NCI-H526 (cell line): ENCODE results near the gene PKLR.
"Not testable (repeated sequence)": the region's sequence is repeated elsewhere in the genome, so short reads cannot be mapped to it uniquely, and the experiment has no call there.

Experiments
- DNase-seq, 2 experiments: peaks; one replicate each; lab custom pipeline; 2025; lab: John Stamatoyannopoulos, UW

Gene PKLR

GRCh38 chr1:155301342-155301841, at the start of gene PKLR:
PKLR (minus strand) TSS chr1:155301438; CDS start chr1:155301395, 43 bp downstream.
- DNase-seq, result no peak

- DNase-seq, result no peak
Measured at GRCh38 chr1:155342842-155343241, 41.6 kb upstream of the PKLR start.

- DNase-seq, result no peak
Measured at GRCh38 chr1:155339515-155340097, 38.4 kb upstream of the PKLR start.

GRCh38 chr1:155334962-155335361, 33.7 kb upstream of the PKLR start:
- DNase-seq, result no peak

GRCh38 chr1:155329980-155330598, 28.9 kb upstream of the PKLR start:
- no peak for DNase-seq

- not testable (repeated sequence) for DNase-seq
Measured at GRCh38 chr1:155328856-155329255, 27.6 kb upstream of the PKLR start.

GRCh38 chr1:155327981-155328380, 26.7 kb upstream of the PKLR start:
- DNase-seq, result no peak

GRCh38 chr1:155326631-155327037, 25.4 kb upstream of the PKLR start:
- no peak for DNase-seq

GRCh38 chr1:155326020-155326526, 24.8 kb upstream of the PKLR start:
- DNase-seq, result peak in 1 of 2 experiments; percentile 45

GRCh38 chr1:155325603-155325893, 24.3 kb upstream of the PKLR start:
- DNase-seq, result peak in 1 of 2 experiments; percentile 61

GRCh38 chr1:155324717-155325602, 23.7 kb upstream of the PKLR start:
- peak; percentile 86 to 95 for DNase-seq

GRCh38 chr1:155324037-155324716, 22.9 kb upstream of the PKLR start:
- peak; percentile 98 to 100 for DNase-seq

- DNase-seq, result peak; percentile 90 to 97
Measured at GRCh38 chr1:155323729-155324036, 22.4 kb upstream of the PKLR start.

GRCh38 chr1:155322953-155323728, 21.9 kb upstream of the PKLR start:
- peak; percentile 91 to 99 for DNase-seq

- peak in 1 of 2 experiments; percentile 77 for DNase-seq
Measured at GRCh38 chr1:155322571-155322952, 21.3 kb upstream of the PKLR start.

GRCh38 chr1:155321639-155322503, 20.6 kb upstream of the PKLR start:
- peak in 1 of 2 experiments; percentile 69 for DNase-seq

GRCh38 chr1:155320661-155321617, 19.7 kb upstream of the PKLR start, which contains the start of gene RUSC1:
RUSC1 (plus strand) TSS chr1:155320894; CDS start chr1:155321774, 880 bp downstream.
- peak; percentile 83 to 97 for DNase-seq

- DNase-seq, result no peak
Measured at GRCh38 chr1:155320252-155320651, 19.0 kb upstream of the PKLR start.

GRCh38 chr1:155319536-155319935, 18.3 kb upstream of the PKLR start:
- no peak for DNase-seq
